ENCODE data around the gene PFKFB3. TPM values are rescaled to one million over a fixed set of nuclear protein-coding genes. Genes with fewer than 3 reads are reported as not detected.

PFKFB3 gene
- total and polyA plus RNA-seq, 7 donors = 25.4 to 704 (median 163) TPM

GRCh38 chr10:6224781-6225180 lies 22.0 kb downstream of the PFKFB3 start:
- Histone ChIP-seq H3K4me1 (no peaks in the 10 kb centered on the region), H3K27ac (peak overlapping the region; percentile 30), H3K4me3 (no peak overlapping the region), H3K36me3 (ENCODE audit: insufficient read depth in 1 of 2, low read depth in 1 of 2) (peaks cover 11 to 100% of the 10 kb centered on the region in 2 donors), H3K9me3 (no peaks in the 10 kb centered on the region), H3K27me3 (ENCODE audit: insufficient read depth in 3 of 3, low read length in 2 of 3) (no peaks in the 10 kb centered on the region)
- DNase-seq (no peak), ATAC-seq (peak in 3 of 4 donors; percentile 1 to 7 (median 5))
- 73 to 84% (median 76%) methylated on average over 13 of the region's 13 CpGs for WGBS, 3 donors
- intact Hi-C loops (cut with DNase I) = no loop called here
- TF ChIP-seq CTCF (IDR thresholded peaks at IDR 0.05) = no peak

- no peaks in the 10 kb centered on the region for H3K9me3 ChIP-seq
- H3K4me3 ChIP-seq = no peak overlapping the region
- H3K27me3 ChIP-seq (ENCODE audit: insufficient read depth in 3 of 3, low read length in 2 of 3) = no peaks in the 10 kb centered on the region
- H3K27ac ChIP-seq = peak overlapping the region; percentile 30
- intact Hi-C loops (cut with DNase I) = no loop called here
- peaks cover 11 to 100% of the 10 kb centered on the region in 2 donors for H3K36me3 ChIP-seq (ENCODE audit: insufficient read depth in 1 of 2, low read depth in 1 of 2)
- DNase-seq (no peak), ATAC-seq (peak in 2 of 4 donors; percentile 1)
- 83 to 87% (median 84%) methylated on average over 15 of the region's 15 CpGs for WGBS, 3 donors
- no peak for TF ChIP-seq CTCF (IDR thresholded peaks at IDR 0.05)
- H3K4me1 ChIP-seq = no peaks in the 10 kb centered on the region
Measured at GRCh38 chr10:6225263-6225814, 22.6 kb downstream of the PFKFB3 start.

GRCh38 chr10:6226216-6226615 lies 23.5 kb downstream of the PFKFB3 start:
- no peak for TF ChIP-seq CTCF (IDR thresholded peaks at IDR 0.05)
- no peaks in the 10 kb centered on the region for H3K9me3 ChIP-seq
- H3K4me3 ChIP-seq = no peak overlapping the region
- intact Hi-C loops (cut with DNase I) = no loop called here
- no peaks in the 10 kb centered on the region for H3K4me1 ChIP-seq
- H3K27ac ChIP-seq = no peak overlapping the region
- ATAC-seq (no peak), DNase-seq (no peak)
- no peaks in the 10 kb centered on the region for H3K27me3 ChIP-seq (ENCODE audit: insufficient read depth in 3 of 3, low read length in 2 of 3)
- 92 to 93% (median 92%) methylated on average over 23 of the region's 23 CpGs for WGBS, 3 donors
- H3K36me3 ChIP-seq (ENCODE audit: insufficient read depth in 1 of 2, low read depth in 1 of 2) = peaks cover 12 to 100% of the 10 kb centered on the region in 2 donors

DNA sequence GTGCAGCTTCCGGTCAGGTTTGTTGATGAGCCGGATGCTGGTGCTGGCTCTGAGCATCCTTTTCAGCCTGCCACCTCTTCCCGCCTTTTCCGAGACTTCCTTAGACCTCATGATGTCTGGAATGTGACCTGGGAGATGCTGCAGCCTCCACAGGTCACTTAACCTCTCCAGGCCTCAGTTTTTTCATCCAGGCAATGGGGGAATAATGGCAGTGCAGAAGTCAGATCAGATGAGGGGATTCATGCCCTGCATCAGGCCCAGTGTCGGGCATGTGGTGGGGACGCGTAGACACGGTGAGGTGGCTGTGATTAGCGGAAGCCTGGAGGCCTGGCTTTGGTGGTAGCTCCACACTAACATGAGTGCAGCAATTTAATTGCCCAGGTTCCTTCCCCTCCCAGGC lies 24.6 kb downstream of the PFKFB3 start:
- no peaks in the 10 kb centered on the region for H3K9me3 ChIP-seq
- no peak overlapping the region for H3K27ac ChIP-seq
- TF ChIP-seq CTCF (IDR thresholded peaks at IDR 0.05) = no peak
- H3K4me1 ChIP-seq = no peaks in the 10 kb centered on the region
- H3K36me3 ChIP-seq (ENCODE audit: insufficient read depth in 1 of 2, low read depth in 1 of 2) = peaks cover 11 to 100% of the 10 kb centered on the region in 2 donors
- no peaks in the 10 kb centered on the region for H3K27me3 ChIP-seq (ENCODE audit: insufficient read depth in 3 of 3, low read length in 2 of 3)
- no peak for DNase-seq
- WGBS, 3 donors = 95 to 98% (median 96%) methylated on average over 9 of the region's 9 CpGs
- no peak for ATAC-seq
- intact Hi-C loops (cut with DNase I) = no loop called here
- no peak overlapping the region for H3K4me3 ChIP-seq

DNA sequence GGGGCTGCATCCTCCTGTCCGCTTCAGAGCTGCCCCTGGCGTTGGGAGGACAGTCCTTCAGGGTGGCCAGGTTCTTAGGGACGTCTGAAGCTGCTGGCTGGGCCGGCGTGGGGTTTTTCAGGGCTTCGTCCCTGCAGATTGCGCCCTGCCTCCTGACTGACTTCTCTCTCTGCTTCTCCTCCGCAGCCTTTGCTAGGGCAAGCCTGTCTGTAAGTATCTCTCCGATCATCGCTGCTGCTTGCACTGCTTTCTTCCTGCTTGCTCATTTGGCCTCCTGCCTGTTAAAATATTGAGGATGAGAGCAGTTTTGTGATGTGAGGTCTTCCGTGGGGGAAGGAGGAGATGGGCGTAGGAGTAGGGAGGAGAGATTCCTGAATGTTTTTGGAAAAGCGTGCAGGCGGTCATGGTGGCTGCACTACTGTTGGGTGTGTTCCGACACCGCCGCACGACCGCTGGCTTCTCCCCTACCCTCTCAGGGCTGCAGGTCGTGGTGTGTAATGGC lies 25.3 kb downstream of the PFKFB3 start:
- 85 to 90% (median 88%) methylated on average over 20 of the region's 20 CpGs for WGBS, 3 donors
- TF ChIP-seq CTCF (IDR thresholded peaks at IDR 0.05) = no peak
- intact Hi-C loops (cut with DNase I) = no loop called here
- Histone ChIP-seq H3K4me1 (no peaks in the 10 kb centered on the region), H3K9me3 (no peaks in the 10 kb centered on the region), H3K4me3 (no peak overlapping the region), H3K36me3 (ENCODE audit: insufficient read depth in 1 of 2, low read depth in 1 of 2) (peaks cover 11 to 100% of the 10 kb centered on the region in 2 donors), H3K27ac (no peak overlapping the region), H3K27me3 (ENCODE audit: insufficient read depth in 3 of 3, low read length in 2 of 3) (no peaks in the 10 kb centered on the region)
- no peak for DNase-seq
- peak in 2 of 4 donors; percentile 0 to 1 for ATAC-seq

Measured in psoas muscle (tissue), 8 donors.